Measurements from ENCODE around the gene CT45A3. TPM values are rescaled to one million over a fixed set of nuclear protein-coding genes. Genes with fewer than 3 reads are reported as not detected.

CT45A3 gene
- total and polyA plus RNA-seq, 2 of the 13 experiments (the other 11 are each of a cell fraction or from before 2014, with no cell fraction given): not detected

DNA sequence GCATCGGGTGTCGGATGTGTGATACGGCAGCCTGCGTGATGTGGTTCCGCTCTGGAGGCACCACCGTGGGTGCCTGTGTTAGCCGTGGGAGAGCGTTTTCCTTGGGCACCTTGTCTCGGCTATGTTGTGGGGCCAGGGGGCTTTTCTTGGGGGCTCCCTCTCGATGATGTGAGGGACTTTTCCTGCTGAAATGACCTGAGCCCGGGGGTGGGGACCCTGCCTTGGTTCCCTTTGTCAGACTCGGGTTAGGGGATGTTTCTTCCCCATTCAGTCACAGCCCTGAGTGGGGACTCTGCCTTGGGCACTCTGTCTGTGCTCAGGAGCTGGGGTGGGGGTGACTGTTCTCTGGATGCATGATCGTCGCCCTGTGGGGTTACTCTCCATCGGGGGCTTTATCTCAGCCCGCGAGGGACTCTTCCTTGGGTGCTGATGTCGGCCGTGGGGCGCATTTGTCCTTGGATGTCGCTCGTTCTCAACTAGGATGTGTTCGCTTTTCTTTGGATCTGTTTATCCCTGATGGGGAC is 26.7 kb downstream of the CT45A3 start:
- no peaks in the 10 kb centered on the region for H3K4me1 ChIP-seq (ENCODE audit: insufficient read depth, low read length)
- no peak overlapping the region for H3K4me2 ChIP-seq (ENCODE audit: low read depth, low read length)
- FAIRE-seq: no peak
- no peak for DNase-seq (ENCODE audit: low spot score)
- ATAC-seq: no peak
- no peak overlapping the region for H3K4me3 ChIP-seq (replicated peaks in 1 of 3; ENCODE audit: insufficient read depth in 1 of 3, low read depth in 2 of 3, low read length in 3 of 3)
- H3K79me2 ChIP-seq (ENCODE audit: insufficient read depth, low read length): no peaks in the 10 kb centered on the region
- H4K20me1 ChIP-seq (ENCODE audit: insufficient read depth, low read length): no peaks in the 10 kb centered on the region
- TF ChIP-seq ZNF335 (CRISPR knock-in tag; IDR thresholded peaks at IDR 0.05) (no peak), MTA1 (CRISPR knock-in tag; IDR thresholded peaks at IDR 0.05; ENCODE audit: borderline replicate concordance) (no peak), ZNF850 (CRISPR knock-in tag; conservative IDR thresholded peaks at IDR 0.05) (no peak), ZNF564 (CRISPR knock-in tag; IDR thresholded peaks at IDR 0.05) (no peak), ZNF563 (CRISPR knock-in tag; IDR thresholded peaks at IDR 0.05) (no peak), CBX1 (IDR thresholded peaks at IDR 0.05; ENCODE audit: low read depth) (no peak)
- ChIA-PET POLR2A (no interaction called here), CTCF (ENCODE audit: low intra/inter-chr PET ratio, low total read pairs) (no interaction called here)
- BruUV-seq (replicated peaks): no TSS peak
- H3K27me3 ChIP-seq (ENCODE audit: control insufficient read depth in 1 of 2, insufficient read depth in 2 of 2, low read length in 2 of 2): no peaks in the 10 kb centered on the region
- 50% methylated on average over 6 of the region's 23 CpGs for WGBS (ENCODE audit: low lambda C conversion rate)
- no peak overlapping the region for H2AFZ ChIP-seq (ENCODE audit: low read length)
- no peak overlapping the region for H3K9ac ChIP-seq (ENCODE audit: insufficient read depth, low read depth, low read length)
- no peaks in the 10 kb centered on the region for H3K36me3 ChIP-seq (replicated peaks in 1 of 2; ENCODE audit: control insufficient read depth in 1 of 2, insufficient read depth in 2 of 2, low read length in 2 of 2)
- in situ Hi-C loops (cut with HindIII; ENCODE audit: extremely low pct_ligation_motif_present, low pct_unique_long_range_greater_than_20kb) (no loop called here), intact Hi-C loops (cut with micrococcal nuclease; ENCODE audit: unreplicated experiment) (no loop called here)
- H3K27ac ChIP-seq (ENCODE audit: extremely low read length, insufficient read depth, low read length): no peak overlapping the region
- no peaks in the 10 kb centered on the region for H3K9me3 ChIP-seq (ENCODE audit: low read length)

DNA sequence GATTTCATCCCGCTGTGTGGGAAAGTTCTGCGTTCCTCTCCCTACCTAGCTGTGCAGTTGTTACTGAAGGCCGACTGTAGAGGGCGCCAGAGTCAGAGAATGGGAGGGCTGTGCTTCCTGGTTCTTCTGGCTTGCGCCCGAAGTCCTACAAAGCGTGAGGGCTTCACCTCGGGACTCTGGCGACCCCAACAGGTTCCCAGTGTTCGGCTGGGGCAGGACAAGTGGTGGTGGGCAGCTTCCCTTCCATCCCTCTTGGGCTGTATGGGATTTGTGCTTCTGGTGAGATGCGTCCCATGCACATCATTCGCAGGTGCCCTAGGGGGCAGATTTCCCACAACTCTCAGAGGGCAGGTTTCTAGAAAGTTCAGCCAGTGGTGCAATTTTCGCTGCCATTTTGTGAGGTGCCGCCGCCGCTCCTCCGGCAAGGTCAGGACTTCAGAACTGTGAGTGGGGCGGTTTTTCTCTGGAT is 27.3 kb downstream of the CT45A3 start:
- H3K9ac ChIP-seq (ENCODE audit: insufficient read depth, low read depth, low read length): no peak overlapping the region
- no peaks in the 10 kb centered on the region for H3K9me3 ChIP-seq (ENCODE audit: low read length)
- intact Hi-C loops (cut with micrococcal nuclease; ENCODE audit: unreplicated experiment) (no loop called here), in situ Hi-C loops (cut with HindIII; ENCODE audit: extremely low pct_ligation_motif_present, low pct_unique_long_range_greater_than_20kb) (no loop called here)
- BruUV-seq (replicated peaks): no TSS peak
- H3K79me2 ChIP-seq (ENCODE audit: insufficient read depth, low read length): no peaks in the 10 kb centered on the region
- H3K4me3 ChIP-seq (replicated peaks in 1 of 3; ENCODE audit: insufficient read depth in 1 of 3, low read depth in 2 of 3, low read length in 3 of 3): no peak overlapping the region
- H2AFZ ChIP-seq (ENCODE audit: low read length): no peak overlapping the region
- CTCF ChIA-PET (ENCODE audit: low intra/inter-chr PET ratio, low total read pairs): no interaction called here
- no peaks in the 10 kb centered on the region for H3K36me3 ChIP-seq (replicated peaks in 1 of 2; ENCODE audit: control insufficient read depth in 1 of 2, insufficient read depth in 2 of 2, low read length in 2 of 2)
- no peaks in the 10 kb centered on the region for H3K27me3 ChIP-seq (ENCODE audit: control insufficient read depth in 1 of 2, insufficient read depth in 2 of 2, low read length in 2 of 2)
- H4K20me1 ChIP-seq (ENCODE audit: insufficient read depth, low read length): no peaks in the 10 kb centered on the region
- H3K4me1 ChIP-seq (ENCODE audit: insufficient read depth, low read length): no peaks in the 10 kb centered on the region
- peak; percentile 70 for ATAC-seq
- peak; percentile 5 for DNase-seq (ENCODE audit: low spot score)
- no peak overlapping the region for H3K4me2 ChIP-seq (ENCODE audit: low read depth, low read length)
- POLR2A ChIA-PET: no interaction called here
- H3K27ac ChIP-seq (ENCODE audit: extremely low read length, insufficient read depth, low read length): no peak overlapping the region
- TF ChIP-seq, protein P1, sequence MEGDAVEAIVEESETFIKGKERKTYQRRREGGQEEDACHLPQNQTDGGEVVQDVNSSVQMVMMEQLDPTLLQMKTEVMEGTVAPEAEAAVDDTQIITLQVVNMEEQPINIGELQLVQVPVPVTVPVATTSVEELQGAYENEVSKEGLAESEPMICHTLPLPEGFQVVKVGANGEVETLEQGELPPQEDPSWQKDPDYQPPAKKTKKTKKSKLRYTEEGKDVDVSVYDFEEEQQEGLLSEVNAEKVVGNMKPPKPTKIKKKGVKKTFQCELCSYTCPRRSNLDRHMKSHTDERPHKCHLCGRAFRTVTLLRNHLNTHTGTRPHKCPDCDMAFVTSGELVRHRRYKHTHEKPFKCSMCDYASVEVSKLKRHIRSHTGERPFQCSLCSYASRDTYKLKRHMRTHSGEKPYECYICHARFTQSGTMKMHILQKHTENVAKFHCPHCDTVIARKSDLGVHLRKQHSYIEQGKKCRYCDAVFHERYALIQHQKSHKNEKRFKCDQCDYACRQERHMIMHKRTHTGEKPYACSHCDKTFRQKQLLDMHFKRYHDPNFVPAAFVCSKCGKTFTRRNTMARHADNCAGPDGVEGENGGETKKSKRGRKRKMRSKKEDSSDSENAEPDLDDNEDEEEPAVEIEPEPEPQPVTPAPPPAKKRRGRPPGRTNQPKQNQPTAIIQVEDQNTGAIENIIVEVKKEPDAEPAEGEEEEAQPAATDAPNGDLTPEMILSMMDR (CRISPR knock-in tag; IDR thresholded peaks at IDR 0.05): peak; percentile 51
- TF ChIP-seq ZNF331 (CRISPR knock-in tag; IDR thresholded peaks at IDR 0.05): peak; percentile 18; the same call in 1 of the 2 replicates
- TF ChIP-seq STAG1 (CRISPR knock-in tag; IDR thresholded peaks at IDR 0.05): peak; percentile 25; the same call in 1 of the 2 replicates
- TF ChIP-seq, protein P2, sequence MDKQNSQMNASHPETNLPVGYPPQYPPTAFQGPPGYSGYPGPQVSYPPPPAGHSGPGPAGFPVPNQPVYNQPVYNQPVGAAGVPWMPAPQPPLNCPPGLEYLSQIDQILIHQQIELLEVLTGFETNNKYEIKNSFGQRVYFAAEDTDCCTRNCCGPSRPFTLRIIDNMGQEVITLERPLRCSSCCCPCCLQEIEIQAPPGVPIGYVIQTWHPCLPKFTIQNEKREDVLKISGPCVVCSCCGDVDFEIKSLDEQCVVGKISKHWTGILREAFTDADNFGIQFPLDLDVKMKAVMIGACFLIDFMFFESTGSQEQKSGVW (CRISPR knock-in tag; IDR thresholded peaks at IDR 0.05; ENCODE audit: borderline replicate concordance): no peak
- WGBS (ENCODE audit: low lambda C conversion rate): 20% methylated on average over 1 of the region's 18 CpGs
- no peak for FAIRE-seq

Data from HepG2 (cell line).